Stimulated activated CD8-positive, alpha-beta memory T cell treated with anti-CD3 and anti-CD28 coated beads, Interleukin-2, amount 100 ng/mL, for 1 hour (primary cell): Measurements from ENCODE around the gene SYCE3.
"Not testable (repeated sequence)": the region's sequence is repeated elsewhere in the genome, so short reads cannot be mapped to it uniquely, and the experiment has no call there.

ENCODE experiments used
- DNase-seq, 2 donors: peaks; one replicate each; pipeline ENCODE4 v3.0.0-alpha.2; 2020; ENCODE audit warnings: low read depth in 2 of 2

SYCE3 gene

GRCh38 chr22:50562523-50563412 is at the start of gene SYCE3:
Gene SYCE3, minus strand, starts transcription at chr22:50562919. Its CDS starts 6,514 bp downstream, at chr22:50556405.
- peak; percentile 92 to 97 for DNase-seq

- DNase-seq: no peak
Measured at GRCh38 chr22:50612168-50612527, 49.4 kb upstream of the SYCE3 start.

GRCh38 chr22:50611341-50612060 is 48.8 kb upstream of the SYCE3 start:
- DNase-seq: no peak

- DNase-seq: no peak
Measured at GRCh38 chr22:50610581-50610980, 47.9 kb upstream of the SYCE3 start.

GRCh38 chr22:50610041-50610451 is 47.3 kb upstream of the SYCE3 start:
- DNase-seq: no peak

GRCh38 chr22:50609599-50609998 is 46.9 kb upstream of the SYCE3 start:
- DNase-seq: no peak

GRCh38 chr22:50608996-50609395 is 46.3 kb upstream of the SYCE3 start:
- no peak for DNase-seq

GRCh38 chr22:50608058-50608840 is 45.5 kb upstream of the SYCE3 start:
- DNase-seq: not testable (repeated sequence)

GRCh38 chr22:50607659-50608020 is 44.9 kb upstream of the SYCE3 start:
- DNase-seq: no peak

GRCh38 chr22:50606946-50607658 is 44.4 kb upstream of the SYCE3 start:
- no peak for DNase-seq

- DNase-seq: no peak
Measured at GRCh38 chr22:50606165-50606945, 43.6 kb upstream of the SYCE3 start.

GRCh38 chr22:50605613-50606074 is 42.9 kb upstream of the SYCE3 start:
- DNase-seq: no peak

GRCh38 chr22:50605002-50605612 is 42.4 kb upstream of the SYCE3 start:
- no peak for DNase-seq

- DNase-seq: no peak
Measured at GRCh38 chr22:50604256-50605001, 41.7 kb upstream of the SYCE3 start.

- no peak for DNase-seq
Measured at GRCh38 chr22:50603511-50604255, 41.0 kb upstream of the SYCE3 start.

GRCh38 chr22:50602338-50602700 is 39.6 kb upstream of the SYCE3 start:
- DNase-seq: no peak

- DNase-seq: no peak
Measured at GRCh38 chr22:50601669-50602337, 39.1 kb upstream of the SYCE3 start.

GRCh38 chr22:50600967-50601668 is 38.4 kb upstream of the SYCE3 start:
- DNase-seq: no peak
